ENCODE results near the gene TAC4.

The TAC4 gene

DNA sequence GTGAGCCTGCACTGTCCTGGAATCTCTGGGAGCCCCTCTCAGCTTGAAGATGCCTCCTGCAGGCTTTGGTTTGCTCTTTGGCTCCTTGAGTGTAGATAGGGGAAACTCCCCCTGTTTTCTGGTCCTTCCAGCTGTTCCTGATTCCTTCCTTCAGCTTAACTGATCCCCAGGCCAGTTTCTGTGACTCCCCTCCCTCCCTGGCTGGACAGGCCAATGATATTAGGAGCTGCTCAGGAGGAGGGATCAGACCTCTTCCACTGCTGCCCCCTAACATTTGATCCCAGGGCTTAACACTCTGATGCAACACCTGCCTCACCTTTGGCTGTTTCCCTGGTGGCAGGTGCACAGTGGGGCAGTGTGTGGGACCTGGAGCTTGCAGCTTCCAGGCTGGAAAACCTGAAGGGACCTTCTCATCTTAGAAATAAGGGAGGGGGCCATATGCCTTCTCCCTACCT, at the start of gene TAC4:
Gene TAC4, minus strand, starts transcription at position 51 of the 455 bp plus-strand sequence. CDS start 52 bp downstream, outside the sequence.
- Histone ChIP-seq H3K4me3 (ENCODE audit: severe bottlenecking) (no peak within 1 kb of the TSS), H3K9me3 (ENCODE audit: severe bottlenecking) (no peaks in the 10 kb centered on the region), H3K36me3 (ENCODE audit: low read depth) (no peaks in the 10 kb centered on the region), H3K27me3 (ENCODE audit: insufficient read depth, poor library complexity, severe bottlenecking) (peaks cover 19% of the 10 kb centered on the region), H3K4me1 (ENCODE audit: insufficient read depth, poor library complexity, severe bottlenecking) (no peaks in the 10 kb centered on the region), H3K27ac (ENCODE audit: poor library complexity, severe bottlenecking) (no peak within 1 kb of the TSS)
- TF ChIP-seq, protein P1, sequence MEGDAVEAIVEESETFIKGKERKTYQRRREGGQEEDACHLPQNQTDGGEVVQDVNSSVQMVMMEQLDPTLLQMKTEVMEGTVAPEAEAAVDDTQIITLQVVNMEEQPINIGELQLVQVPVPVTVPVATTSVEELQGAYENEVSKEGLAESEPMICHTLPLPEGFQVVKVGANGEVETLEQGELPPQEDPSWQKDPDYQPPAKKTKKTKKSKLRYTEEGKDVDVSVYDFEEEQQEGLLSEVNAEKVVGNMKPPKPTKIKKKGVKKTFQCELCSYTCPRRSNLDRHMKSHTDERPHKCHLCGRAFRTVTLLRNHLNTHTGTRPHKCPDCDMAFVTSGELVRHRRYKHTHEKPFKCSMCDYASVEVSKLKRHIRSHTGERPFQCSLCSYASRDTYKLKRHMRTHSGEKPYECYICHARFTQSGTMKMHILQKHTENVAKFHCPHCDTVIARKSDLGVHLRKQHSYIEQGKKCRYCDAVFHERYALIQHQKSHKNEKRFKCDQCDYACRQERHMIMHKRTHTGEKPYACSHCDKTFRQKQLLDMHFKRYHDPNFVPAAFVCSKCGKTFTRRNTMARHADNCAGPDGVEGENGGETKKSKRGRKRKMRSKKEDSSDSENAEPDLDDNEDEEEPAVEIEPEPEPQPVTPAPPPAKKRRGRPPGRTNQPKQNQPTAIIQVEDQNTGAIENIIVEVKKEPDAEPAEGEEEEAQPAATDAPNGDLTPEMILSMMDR (IDR thresholded peaks at IDR 0.05; ENCODE audit: poor library complexity, severe bottlenecking): no peak
- ATAC-seq (ENCODE audit: low read depth): 0 out of 3 replicates have a peak, but pooled peaks have one; percentile 9
- no peak for DNase-seq (ENCODE audit: low spot score)

DNA sequence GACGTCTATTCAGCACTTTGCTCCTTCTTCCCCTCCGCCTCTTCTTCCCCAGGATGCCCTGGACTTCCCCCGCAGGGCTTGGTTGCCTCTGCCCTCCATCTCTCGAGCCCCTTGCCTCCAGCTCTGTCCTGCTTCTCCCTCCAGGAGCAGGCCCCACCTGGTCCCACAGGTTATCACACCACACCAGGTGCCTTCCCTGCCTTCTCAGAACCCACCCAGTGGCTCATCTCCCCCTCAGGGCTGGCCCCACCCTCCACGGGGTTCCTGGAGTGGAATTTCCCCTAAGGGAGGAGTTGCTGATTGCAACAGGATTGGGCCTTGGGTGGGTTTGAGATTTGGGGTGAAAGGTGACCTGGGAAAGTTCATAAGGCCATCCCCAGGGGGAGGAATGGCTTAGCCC, 49.0 kb upstream of the TAC4 start:
- DNase-seq (ENCODE audit: low spot score) (no peak), ATAC-seq (ENCODE audit: low read depth) (no peak)
- TF ChIP-seq, protein P1 (IDR thresholded peaks at IDR 0.05; ENCODE audit: poor library complexity, severe bottlenecking): no peak
- no peaks in the 10 kb centered on the region for H3K36me3 ChIP-seq (ENCODE audit: low read depth)
- peaks cover 7% of the 10 kb centered on the region for H3K4me1 ChIP-seq (ENCODE audit: insufficient read depth, poor library complexity, severe bottlenecking)
- H3K4me3 ChIP-seq (ENCODE audit: severe bottlenecking): no peak overlapping the region
- H3K9me3 ChIP-seq (ENCODE audit: severe bottlenecking): no peaks in the 10 kb centered on the region
- no peaks in the 10 kb centered on the region for H3K27me3 ChIP-seq (ENCODE audit: insufficient read depth, poor library complexity, severe bottlenecking)
- H3K27ac ChIP-seq (ENCODE audit: poor library complexity, severe bottlenecking): no peak overlapping the region

GRCh38 chr17:49896222-49896621, 48.4 kb upstream of the TAC4 start:
- H3K27me3 ChIP-seq (ENCODE audit: insufficient read depth, poor library complexity, severe bottlenecking): no peaks in the 10 kb centered on the region
- ATAC-seq (ENCODE audit: low read depth): no peak
- H3K4me3 ChIP-seq (ENCODE audit: severe bottlenecking): no peak overlapping the region
- TF ChIP-seq, protein P1 (IDR thresholded peaks at IDR 0.05; ENCODE audit: poor library complexity, severe bottlenecking): no peak
- H3K9me3 ChIP-seq (ENCODE audit: severe bottlenecking): no peaks in the 10 kb centered on the region
- DNase-seq (ENCODE audit: low spot score): no peak
- no peak overlapping the region for H3K27ac ChIP-seq (ENCODE audit: poor library complexity, severe bottlenecking)
- H3K4me1 ChIP-seq (ENCODE audit: insufficient read depth, poor library complexity, severe bottlenecking): peaks cover 7% of the 10 kb centered on the region
- no peaks in the 10 kb centered on the region for H3K36me3 ChIP-seq (ENCODE audit: low read depth)

GRCh38 chr17:49895812-49896211, 47.9 kb upstream of the TAC4 start:
- Histone ChIP-seq H3K27ac (ENCODE audit: poor library complexity, severe bottlenecking) (no peak overlapping the region), H3K36me3 (ENCODE audit: low read depth) (no peaks in the 10 kb centered on the region), H3K27me3 (ENCODE audit: insufficient read depth, poor library complexity, severe bottlenecking) (no peaks in the 10 kb centered on the region), H3K4me3 (ENCODE audit: severe bottlenecking) (no peak overlapping the region), H3K4me1 (ENCODE audit: insufficient read depth, poor library complexity, severe bottlenecking) (peaks cover 7% of the 10 kb centered on the region), H3K9me3 (ENCODE audit: severe bottlenecking) (no peaks in the 10 kb centered on the region)
- no peak for ATAC-seq (ENCODE audit: low read depth)
- TF ChIP-seq, protein P1 (IDR thresholded peaks at IDR 0.05; ENCODE audit: poor library complexity, severe bottlenecking): no peak
- no peak for DNase-seq (ENCODE audit: low spot score)

DNA sequence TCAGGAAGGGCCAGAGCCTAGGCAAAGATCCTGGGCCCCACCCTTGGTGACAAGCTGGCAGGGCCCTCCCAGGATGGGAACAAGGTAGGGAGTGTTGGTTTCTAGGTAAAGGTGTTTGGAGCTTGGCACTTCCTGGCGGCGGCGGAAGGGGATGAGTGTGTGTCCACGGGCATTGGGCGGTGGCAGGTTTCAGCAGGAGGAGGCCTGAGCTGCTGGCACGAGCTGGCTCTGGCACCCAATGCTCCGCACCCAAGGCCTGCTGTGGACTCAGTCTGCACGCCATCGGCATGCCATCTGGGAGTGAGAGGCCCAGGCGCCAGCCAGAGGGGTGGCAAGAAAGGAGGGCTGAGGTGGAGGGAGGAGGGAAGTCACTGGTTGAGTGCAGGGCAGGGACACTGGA, 46.9 kb upstream of the TAC4 start:
- Histone ChIP-seq H3K4me1 (ENCODE audit: insufficient read depth, poor library complexity, severe bottlenecking) (peaks cover 7% of the 10 kb centered on the region), H3K27me3 (ENCODE audit: insufficient read depth, poor library complexity, severe bottlenecking) (no peaks in the 10 kb centered on the region), H3K27ac (ENCODE audit: poor library complexity, severe bottlenecking) (no peak overlapping the region), H3K9me3 (ENCODE audit: severe bottlenecking) (no peaks in the 10 kb centered on the region), H3K36me3 (ENCODE audit: low read depth) (no peaks in the 10 kb centered on the region), H3K4me3 (ENCODE audit: severe bottlenecking) (no peak overlapping the region)
- no peak for DNase-seq (ENCODE audit: low spot score)
- ATAC-seq (ENCODE audit: low read depth): peak; percentile 53
- TF ChIP-seq, protein P1 (IDR thresholded peaks at IDR 0.05; ENCODE audit: poor library complexity, severe bottlenecking): no peak

All from RWPE2 (cell line).